Esophagus squamous epithelium (tissue), 4 donors: ENCODE results near the gene PRAC1.

ENCODE experiments used
- CTCF ChIP-seq, 6 experiments: fragments of 450-650 bp in 4 of 6; fragments of 200-600 bp in 2 of 6; sonication (generic) in 2 of 6; IDR thresholded peaks; one replicate each; pipeline ENCODE4 v1.5.1; 2016 to 2019; ENCODE audit warnings: antibody characterized with exemption in 6 of 6, mild to moderate bottlenecking in 4 of 6, moderate library complexity in 4 of 6
- POLR2A ChIP-seq, 4 donors: fragments of 450-650 bp; IDR thresholded peaks; one replicate each; pipeline ENCODE4 v1.6.1; 2017; ENCODE audit warnings: antibody characterized with exemption in 4 of 4, mild to moderate bottlenecking in 4 of 4, moderate library complexity in 3 of 4

DNA sequence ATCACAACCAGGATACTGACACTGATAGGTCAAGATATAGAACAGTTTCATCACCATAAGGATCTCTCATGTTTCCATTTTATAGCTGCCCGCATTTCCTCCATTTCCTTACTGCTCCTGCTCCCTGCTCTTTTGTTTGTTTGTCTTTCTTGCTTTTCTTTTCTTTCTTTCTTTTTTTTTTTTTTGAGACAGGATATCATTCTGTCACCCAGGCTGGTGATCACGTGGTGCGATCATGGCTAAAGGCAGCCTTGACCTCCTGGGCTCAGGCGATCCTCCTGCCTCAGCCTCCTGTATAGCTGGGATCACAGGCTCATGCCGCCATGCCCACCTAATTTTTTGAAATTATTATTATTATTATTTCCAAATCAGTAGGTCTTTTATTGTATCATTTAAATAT is 31.7 kb downstream of the PRAC1 start:
- TF ChIP-seq CTCF (IDR thresholded peaks at IDR 0.05) (no peak), POLR2A (IDR thresholded peaks at IDR 0.05) (no peak)
